Calu3 (cell line): ENCODE data around the gene ASB4. TPM values are rescaled to one million over a fixed set of nuclear protein-coding genes. Genes with fewer than 3 reads are reported as not detected.
A peak's percentile ranks its signal among the peaks of the same experiment; 100 is the strongest.

ENCODE experiments used
- BruUV-seq: library from RNA; stranded (reverse); fragments of 400-500 nt; replicated peaks from 2 replicates; lab custom pipeline; 2021; lab: Mats Ljungman, UMichigan
- CTCF ChIA-PET: fragments of 300-600 bp; sonication (Branson Sonifier 250); formaldehyde crosslinking; loops from one replicate; lab custom pipeline; 2022; ENCODE audit warnings: antibody characterized with exemption; lab: Charles Lee
- DNase-seq: peaks from one replicate; pipeline ENCODE4 v3.0.0; 2022
- H3K27ac Mint-ChIP-seq: one replicate; pipeline ENCODE4 v1.8.0; 2022; ENCODE audit warnings: mixed read lengths; ENCODE audit not compliant: unreplicated experiment
- H3K27me3 Mint-ChIP-seq: one replicate; pipeline ENCODE4 v1.8.0; 2022; ENCODE audit warnings: mixed read lengths; ENCODE audit not compliant: unreplicated experiment
- H3K36me3 Mint-ChIP-seq: one replicate; pipeline ENCODE4 v1.8.0; 2022; ENCODE audit warnings: mild to moderate bottlenecking, moderate library complexity, mixed read lengths; ENCODE audit not compliant: insufficient read depth, unreplicated experiment
- H3K4me1 Mint-ChIP-seq: one replicate; pipeline ENCODE4 v1.8.0; 2022; ENCODE audit warnings: mild to moderate bottlenecking, low read depth, mixed read lengths; ENCODE audit not compliant: unreplicated experiment
- H3K4me3 Mint-ChIP-seq: one replicate; pipeline ENCODE4 v1.8.0; 2022; ENCODE audit warnings: mild to moderate bottlenecking, low read depth, moderate library complexity, mixed read lengths; ENCODE audit not compliant: unreplicated experiment
- H3K9me3 Mint-ChIP-seq: one replicate; pipeline ENCODE4 v1.8.0; 2022; ENCODE audit warnings: low read depth, mixed read lengths; ENCODE audit not compliant: unreplicated experiment
- CTCF ChIP-seq: fragments of 200-600 bp; IDR thresholded peaks from one replicate; pipeline ENCODE4 v1.8.0; 2022; ENCODE audit warnings: antibody characterized with exemption; ENCODE audit not compliant: unreplicated experiment
- intact Hi-C: fragments of 100-400 bp; cut with micrococcal nuclease; formaldehyde crosslinking; loops from one replicate; pipeline ENCODE4 v1.10.0; 2022; ENCODE audit not compliant: unreplicated experiment
- total RNA-seq: library from RNA; stranded (reverse); gene quantifications from 2 replicates; pipeline ENCODE4 v1.2.3, GENCODE V29; 2022

ASB4 gene
- total RNA-seq, 1 experiment from 2014 or later = 0.47 TPM

GRCh38 chr7:95525503-95525902 is 39.8 kb downstream of the ASB4 start:
- no peak for DNase-seq
- Mint-ChIP-seq H3K27ac (no peak overlapping the region), H3K27me3 (no peaks in the 10 kb centered on the region), H3K36me3 (no peaks in the 10 kb centered on the region), H3K4me1 (peaks cover 23% of the 10 kb centered on the region), H3K9me3 (no peaks in the 10 kb centered on the region), H3K4me3 (no peak overlapping the region)
- no peak for TF ChIP-seq CTCF
- intact Hi-C loops = loop anchor here (10.0 kb wide), 1 partner anchor 349 kb away; no protein-coding TSS in a partner anchor
- no TSS peak for BruUV-seq
- CTCF ChIA-PET = interaction anchor here (0.6 to 2.0 kb wide), 3 partner anchors 50 to 163 kb away, joined by 5 to 18 read pairs (median 14); no protein-coding TSS in a partner anchor

GRCh38 chr7:95526128-95526738 is 40.5 kb downstream of the ASB4 start:
- Mint-ChIP-seq H3K36me3 (no peaks in the 10 kb centered on the region), H3K9me3 (no peaks in the 10 kb centered on the region), H3K27ac (no peak overlapping the region), H3K4me3 (no peak overlapping the region), H3K27me3 (no peaks in the 10 kb centered on the region), H3K4me1 (peaks cover 23% of the 10 kb centered on the region)
- BruUV-seq = no TSS peak
- CTCF ChIA-PET = interaction anchor here (0.6 to 2.0 kb wide), 7 partner anchors 15 to 266 kb away, joined by 3 to 18 read pairs (median 6); no protein-coding TSS in a partner anchor
- TF ChIP-seq CTCF = no peak
- no peak for DNase-seq
- intact Hi-C loops = loop anchor here (10.0 kb wide), 1 partner anchor 349 kb away; no protein-coding TSS in a partner anchor

- peak; percentile 55 for DNase-seq
- Mint-ChIP-seq H3K27ac (no peak overlapping the region), H3K36me3 (no peaks in the 10 kb centered on the region), H3K9me3 (no peaks in the 10 kb centered on the region), H3K27me3 (no peaks in the 10 kb centered on the region), H3K4me3 (no peak overlapping the region), H3K4me1 (peaks cover 23% of the 10 kb centered on the region)
- no TSS peak for BruUV-seq
- intact Hi-C loops = loop anchor here (1.0 to 10.0 kb wide), 2 partner anchors 159 to 348 kb away; no protein-coding TSS in a partner anchor
- TF ChIP-seq CTCF = peak; percentile 50
- CTCF ChIA-PET = interaction anchor here (0.7 to 2.7 kb wide), 6 partner anchors 157 to 354 kb away, joined by 3 to 18 read pairs (median 10); no protein-coding TSS in a partner anchor
These were observed 41.5 kb downstream of the ASB4 start for GRCh38 chr7:95527033-95527775.

DNA sequence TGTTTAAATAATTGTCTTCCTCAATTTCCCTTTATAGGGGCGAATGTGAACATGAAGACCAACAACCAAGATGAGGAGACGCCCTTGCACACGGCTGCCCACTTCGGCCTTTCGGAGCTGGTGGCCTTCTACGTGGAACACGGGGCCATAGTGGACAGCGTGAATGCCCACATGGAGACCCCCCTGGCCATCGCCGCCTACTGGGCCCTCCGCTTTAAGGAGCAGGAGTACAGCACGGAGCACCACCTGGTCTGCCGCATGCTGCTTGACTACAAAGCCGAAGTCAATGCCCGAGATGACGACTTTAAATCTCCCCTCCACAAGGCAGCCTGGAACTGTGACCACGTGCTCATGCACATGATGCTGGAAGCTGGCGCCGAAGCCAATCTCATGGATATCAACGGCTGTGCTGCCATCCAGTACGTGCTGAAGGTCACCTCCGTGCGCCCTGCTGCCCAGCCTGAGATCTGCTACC is 42.1 kb downstream of the ASB4 start:
- H3K4me1 Mint-ChIP-seq = peaks cover 23% of the 10 kb centered on the region
- H3K36me3 Mint-ChIP-seq = no peaks in the 10 kb centered on the region
- CTCF ChIA-PET = interaction anchor here (1.2 to 2.7 kb wide), 5 partner anchors 16 to 163 kb away, joined by 3 to 9 read pairs (median 7); no protein-coding TSS in a partner anchor
- no peak for DNase-seq
- H3K27ac Mint-ChIP-seq = no peak overlapping the region
- no peak overlapping the region for H3K4me3 Mint-ChIP-seq
- H3K9me3 Mint-ChIP-seq = no peaks in the 10 kb centered on the region
- no peaks in the 10 kb centered on the region for H3K27me3 Mint-ChIP-seq
- no peak for TF ChIP-seq CTCF
- BruUV-seq = no TSS peak
- intact Hi-C loops = loop anchor here (1.0 to 10.0 kb wide), 2 partner anchors 158 to 347 kb away; no protein-coding TSS in a partner anchor
